WERI-Rb-1 (cell line): ENCODE results near the gene EDC3.

Source experiments
- DNase-seq: peaks from one replicate; pipeline ENCODE4 v3.0.0-alpha.2; 2020
- H3K27ac ChIP-seq: fragments of 250-450 bp; sonication (Bioruptor Pico); 2 replicates; pipeline ENCODE4 v1.5.1; 2020; ENCODE audit warnings: mild to moderate bottlenecking, moderate library complexity
- H3K27me3 ChIP-seq: fragments of 250-450 bp; sonication (Bioruptor Pico); 2 replicates; pipeline ENCODE4 v1.5.1; 2021; ENCODE audit warnings: mild to moderate bottlenecking, low read depth, moderate library complexity; ENCODE audit not compliant: insufficient read depth, severe bottlenecking
- H3K36me3 ChIP-seq: fragments of 250-450 bp; sonication (Bioruptor Pico); 2 replicates; pipeline ENCODE4 v1.5.1; 2020; ENCODE audit warnings: mild to moderate bottlenecking, moderate library complexity
- H3K4me3 ChIP-seq: 2 replicates; pipeline ENCODE4 v1.5.1; 2011; ENCODE audit warnings: low read depth, mild to moderate bottlenecking, control low read depth, low read length
- H3K9me3 ChIP-seq: fragments of 250-450 bp; sonication (Bioruptor Pico); 2 replicates; pipeline ENCODE4 v1.5.1; 2021; ENCODE audit warnings: mild to moderate bottlenecking, moderate library complexity; ENCODE audit not compliant: severe bottlenecking
- TF ChIP-seq, protein P1 (sequence below): IDR thresholded peaks from 2 replicates; pipeline ENCODE4 v1.5.1; 2011; ENCODE audit warnings: low read depth, mild to moderate bottlenecking, control low read depth, inconsistent platforms, low read length

Gene EDC3

DNA sequence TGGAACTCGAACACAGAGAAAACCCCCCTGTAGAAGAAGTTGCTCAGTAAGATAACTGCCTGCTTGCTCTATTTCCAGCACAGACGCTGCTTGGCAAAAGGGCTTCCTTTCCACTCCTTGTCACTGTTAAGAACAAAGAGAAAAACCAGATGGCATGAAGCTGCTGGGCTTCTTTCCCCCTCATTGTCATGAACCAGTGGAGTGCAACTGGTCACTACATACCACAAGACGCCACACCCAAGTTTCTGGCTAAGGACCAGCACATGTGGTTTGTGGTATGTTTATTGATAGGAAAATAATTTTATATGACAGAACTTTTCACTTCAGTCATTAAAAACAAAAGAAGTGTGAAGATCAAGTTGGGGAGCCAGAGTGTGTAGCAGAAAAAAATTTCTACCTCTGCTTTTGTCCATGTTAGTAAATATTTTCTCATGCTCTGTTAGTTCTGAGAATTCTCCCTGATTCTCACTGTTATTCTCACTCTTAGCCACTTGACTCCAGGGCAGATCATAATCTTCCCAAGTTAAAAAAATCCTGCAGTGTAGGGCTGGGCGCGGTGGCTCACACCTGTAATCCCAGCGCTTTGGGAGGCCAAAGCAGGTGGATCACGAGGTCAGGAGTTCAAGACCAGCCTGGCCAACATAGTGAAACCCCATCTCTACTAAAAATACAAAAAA is 42.3 kb downstream of the EDC3 start:
- no peaks in the 10 kb centered on the region for H3K27me3 ChIP-seq
- H3K4me3 ChIP-seq, result no peak overlapping the region
- H3K36me3 ChIP-seq, result peaks cover 28% of the 10 kb centered on the region
- H3K27ac ChIP-seq, result no peak overlapping the region
- no peak for DNase-seq
- TF ChIP-seq, protein P1, sequence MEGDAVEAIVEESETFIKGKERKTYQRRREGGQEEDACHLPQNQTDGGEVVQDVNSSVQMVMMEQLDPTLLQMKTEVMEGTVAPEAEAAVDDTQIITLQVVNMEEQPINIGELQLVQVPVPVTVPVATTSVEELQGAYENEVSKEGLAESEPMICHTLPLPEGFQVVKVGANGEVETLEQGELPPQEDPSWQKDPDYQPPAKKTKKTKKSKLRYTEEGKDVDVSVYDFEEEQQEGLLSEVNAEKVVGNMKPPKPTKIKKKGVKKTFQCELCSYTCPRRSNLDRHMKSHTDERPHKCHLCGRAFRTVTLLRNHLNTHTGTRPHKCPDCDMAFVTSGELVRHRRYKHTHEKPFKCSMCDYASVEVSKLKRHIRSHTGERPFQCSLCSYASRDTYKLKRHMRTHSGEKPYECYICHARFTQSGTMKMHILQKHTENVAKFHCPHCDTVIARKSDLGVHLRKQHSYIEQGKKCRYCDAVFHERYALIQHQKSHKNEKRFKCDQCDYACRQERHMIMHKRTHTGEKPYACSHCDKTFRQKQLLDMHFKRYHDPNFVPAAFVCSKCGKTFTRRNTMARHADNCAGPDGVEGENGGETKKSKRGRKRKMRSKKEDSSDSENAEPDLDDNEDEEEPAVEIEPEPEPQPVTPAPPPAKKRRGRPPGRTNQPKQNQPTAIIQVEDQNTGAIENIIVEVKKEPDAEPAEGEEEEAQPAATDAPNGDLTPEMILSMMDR, result no peak
- no peaks in the 10 kb centered on the region for H3K9me3 ChIP-seq

- TF ChIP-seq, protein P1, result no peak
- no peaks in the 10 kb centered on the region for H3K9me3 ChIP-seq
- no peaks in the 10 kb centered on the region for H3K27me3 ChIP-seq
- H3K36me3 ChIP-seq, result peaks cover 28% of the 10 kb centered on the region
- no peak for DNase-seq
- no peak overlapping the region for H3K27ac ChIP-seq
- no peak overlapping the region for H3K4me3 ChIP-seq
Measured at GRCh38 chr15:74651242-74651741, 44.5 kb downstream of the EDC3 start.

- Histone ChIP-seq H3K9me3 (no peaks in the 10 kb centered on the region), H3K4me3 (no peak overlapping the region), H3K27ac (no peak overlapping the region), H3K27me3 (no peaks in the 10 kb centered on the region), H3K36me3 (peaks cover 15% of the 10 kb centered on the region)
- DNase-seq, result no peak
- TF ChIP-seq, protein P1, result no peak
Measured at GRCh38 chr15:74648051-74648842, 47.6 kb downstream of the EDC3 start.

GRCh38 chr15:74646480-74646879 is 49.3 kb downstream of the EDC3 start:
- Histone ChIP-seq H3K27me3 (no peaks in the 10 kb centered on the region), H3K9me3 (no peaks in the 10 kb centered on the region), H3K27ac (no peak overlapping the region), H3K36me3 (peaks cover 13% of the 10 kb centered on the region; the same call in 1 of the 2 replicates), H3K4me3 (no peak overlapping the region)
- TF ChIP-seq, protein P1, result no peak
- DNase-seq, result no peak

DNA sequence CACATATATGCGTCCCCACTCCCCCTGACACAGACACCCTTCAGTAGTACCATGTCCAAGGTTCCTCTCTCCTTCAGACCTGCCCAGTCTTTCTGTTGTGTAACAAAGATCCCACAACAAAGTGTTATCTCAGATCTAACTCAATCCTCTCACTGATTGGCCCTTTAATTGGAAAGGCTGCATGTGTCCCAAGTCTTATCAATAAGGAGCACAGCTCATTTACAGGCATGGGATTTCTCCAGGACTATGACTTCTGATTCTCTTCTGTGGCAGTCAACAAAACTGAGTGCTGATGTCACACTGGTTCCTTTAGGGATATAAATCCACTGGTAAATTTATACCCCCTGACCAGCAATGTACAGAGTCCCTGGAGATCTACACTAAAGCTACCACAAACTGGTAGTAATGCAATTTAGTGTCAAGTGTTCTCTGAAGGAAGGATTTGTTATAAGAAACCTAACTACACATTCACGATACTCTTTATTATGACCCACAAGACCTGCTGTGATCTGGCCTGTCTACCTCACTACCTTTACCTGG is 52.1 kb downstream of the EDC3 start:
- H3K9me3 ChIP-seq, result no peaks in the 10 kb centered on the region
- H3K4me3 ChIP-seq, result no peak overlapping the region
- H3K27me3 ChIP-seq, result no peaks in the 10 kb centered on the region
- DNase-seq, result no peak
- TF ChIP-seq, protein P1, result no peak
- no peak overlapping the region for H3K27ac ChIP-seq
- H3K36me3 ChIP-seq, result peaks cover 26% of the 10 kb centered on the region
